ENCODE measurements around the gene ALDOB. TPM values are rescaled to one million over a fixed set of nuclear protein-coding genes. Genes with fewer than 3 reads are reported as not detected.

Gene ALDOB
- total RNA-seq, 2 donors from 2014 or later: 0.24 to 0.85 TPM

GRCh38 chr9:101371813-101372212, 63.8 kb downstream of the ALDOB start:
- no peak for DNase-seq (ENCODE audit: low spot score)
- Histone ChIP-seq H3K27ac (no peak overlapping the region), H3K4me3 (no peak overlapping the region), H3K27me3 (no peaks in the 10 kb centered on the region), H3K4me1 (no peaks in the 10 kb centered on the region), H3K9me3 (no peaks in the 10 kb centered on the region), H3K36me3 (no peaks in the 10 kb centered on the region)
- no peak for TF ChIP-seq CTCF (IDR thresholded peaks at IDR 0.05)

Other genes with a start within 250 kb of the ALDOB start
- gene BAAT, start 50.8 kb downstream of the ALDOB start, total RNA-seq: under 1 TPM in 1 of 2 donors, not detected in 1; 0.20 TPM
- 10 to 100 TPM; 12.5 to 14.8 TPM for gene MRPL50, start 37.2 kb downstream of the ALDOB start, total RNA-seq
- gene ZNF189, start 36.9 kb downstream of the ALDOB start, total RNA-seq: 10 to 100 TPM; 20.2 to 22.1 TPM
- 10 to 100 TPM; 18.0 to 22.7 TPM for gene RNF20, start 98.1 kb upstream of the ALDOB start, total RNA-seq
- not detected for gene PPP3R2, start 159.2 kb upstream of the ALDOB start, total RNA-seq